Measurements from ENCODE around the gene VSTM4. TPM values are rescaled to one million over a fixed set of nuclear protein-coding genes. Genes with fewer than 3 reads are reported as not detected.

VSTM4 gene
- polyA plus RNA-seq, 1 of the 3 experiments (the other 2 are of a cell fraction), result 0.39 TPM

GRCh38 chr10:49038711-49039110 is 76.6 kb downstream of the VSTM4 start (continued):
- TF ChIP-seq YY1 (IDR thresholded peaks at IDR 0.05; ENCODE audit: low read depth) (no peak), TCF12 (IDR thresholded peaks at IDR 0.05) (no peak), MAX (IDR thresholded peaks at IDR 0.05; ENCODE audit: low read depth) (no peak), RFX5 (IDR thresholded peaks at IDR 0.05; ENCODE audit: low read length) (no peak), USF1 (IDR thresholded peaks at IDR 0.05; ENCODE audit: borderline replicate concordance, low read depth) (no peak), USF2 (IDR thresholded peaks at IDR 0.05; ENCODE audit: borderline replicate concordance, low read depth, low read length) (no peak), CHD2 (IDR thresholded peaks at IDR 0.05; ENCODE audit: low read length, partially characterized antibody) (no peak)

- TF ChIP-seq POLR2AphosphoS5 (IDR thresholded peaks at IDR 0.05; ENCODE audit: low read depth, low read length) (no peak), USF2 (IDR thresholded peaks at IDR 0.05; ENCODE audit: borderline replicate concordance, low read depth, low read length) (no peak), REST (IDR thresholded peaks at IDR 0.05; ENCODE audit: low read depth, low read length) (no peak), FOSL2 (IDR thresholded peaks at IDR 0.05; ENCODE audit: borderline replicate concordance, low read depth) (no peak), ELF1 (IDR thresholded peaks at IDR 0.05) (no peak), TCF12 (IDR thresholded peaks at IDR 0.05) (no peak), IRF3 (IDR thresholded peaks at IDR 0.05; ENCODE audit: low read depth, low read length) (no peak), RAD21 (IDR thresholded peaks at IDR 0.05; ENCODE audit: low read length) (no peak), NRF1 (IDR thresholded peaks at IDR 0.05; ENCODE audit: low read depth, low read length) (no peak)
- DNase-seq, result no peak
- H2AFZ ChIP-seq (ENCODE audit: low read depth), result no peak overlapping the region
- H3K4me2 ChIP-seq, result no peak overlapping the region
- no peaks in the 10 kb centered on the region for H3K9me2 ChIP-seq
- H3K79me2 ChIP-seq (ENCODE audit: insufficient read depth), result no peaks in the 10 kb centered on the region
- no peaks in the 10 kb centered on the region for H3K36me3 ChIP-seq (replicated peaks in 1 of 2; ENCODE audit: control insufficient read depth in 1 of 2, insufficient read depth in 2 of 2, low read length in 1 of 2)
- peaks cover 0 to 2% of the 10 kb centered on the region in 2 experiments; a peak in 1 of 4 replicates for H3K4me1 ChIP-seq (ENCODE audit: control insufficient read depth in 1 of 2, insufficient read depth in 2 of 2, low read depth in 1 of 2, low read length in 1 of 2)
- ChIA-PET CTCF (interaction anchor here (1.3 to 1.7 kb wide), 3 partner anchors 18 to 379 kb away, joined by 3 read pairs; no protein-coding TSS in a partner anchor), POLR2A (no interaction called here)
- no peak overlapping the region for H3K9ac ChIP-seq
- H3K9me3 ChIP-seq, result no peaks in the 10 kb centered on the region
- no peaks in the 10 kb centered on the region for H3K27me3 ChIP-seq (ENCODE audit: insufficient read depth)
- 36% methylated on average over 7 of the region's 7 CpGs for WGBS (ENCODE audit: low lambda C conversion rate)
- H3F3A ChIP-seq (replicated peaks; ENCODE audit: insufficient read depth), result no peaks in the 10 kb centered on the region
- no peaks in the 10 kb centered on the region for H4K20me1 ChIP-seq (ENCODE audit: insufficient read depth)
- no peak overlapping the region for H3K27ac ChIP-seq (ENCODE audit: low read depth in 2 of 2, low read length in 1 of 2)
- no peak overlapping the region for H3K4me3 ChIP-seq (ENCODE audit: low read depth in 2 of 2, low read length in 1 of 2)
Observed at GRCh38 chr10:49037187-49037586, 78.1 kb downstream of the VSTM4 start.
